ENCODE data around the gene SULT1C4.

- TF ChIP-seq CTCF (IDR thresholded peaks at IDR 0.05; ENCODE audit: low read depth, low read length, poor library complexity, severe bottlenecking) (no peak), EZH2phosphoT487 (IDR thresholded peaks at IDR 0.05; ENCODE audit: borderline replicate concordance, low read length) (no peak)
These were observed 28.8 kb upstream of the SULT1C4 start for GRCh38 chr2:108348816-108349570.

Measured in DOHH2 (cell line).